A549 (cell line): ENCODE results near the gene EDIL3. TPM values are rescaled to one million over a fixed set of nuclear protein-coding genes. Genes with fewer than 3 reads are reported as not detected.

Experiments used
- ATAC-seq, 2 experiments: fragments of 200-7000 bp in 1 of 2; fragments of >200 bp in 1 of 2; cut with Nextera tagmentation in 1 of 2; cut with Tn5 transposase in 1 of 2; 3 replicates each; pipeline versions ENCODE4 v1.8.0 to v1.9.1; 2018 to 2020; ENCODE audit warnings: mild to moderate bottlenecking in 1 of 2, moderate library complexity in 1 of 2
- CTCF ChIA-PET: fragments of 300-600 bp; sonication (Branson Sonifier 250); formaldehyde crosslinking; extraction: SDS; loops from one replicate; lab custom pipeline; 2021; ENCODE audit warnings: antibody characterized with exemption, inconsistent platforms; lab: Yijun Ruan, JAX
- POLR2A ChIA-PET: fragments of 350-600 bp; formaldehyde crosslinking; extraction: SDS; loops from one replicate; lab custom pipeline; 2021; ENCODE audit warnings: antibody characterized with exemption, inconsistent platforms; lab: Yijun Ruan, JAX
- DNase-seq, 2 experiments: peaks; one replicate each; pipeline versions ENCODE4 v3.0.0 to v3.0.0-alpha.2; 2011 to 2016; ENCODE audit warnings: low read depth in 1 of 2, low spot score in 1 of 2
- FAIRE-seq: peaks from 2 replicates; lab custom pipeline; 2011; peaks lifted over from hg19 to GRCh38; lab: Jason Lieb, UNC
- H3K27ac ChIP-seq, 2 experiments: fragments of >200 bp; sonication (Bioruptor Twin); formaldehyde crosslinking; 3 replicates each; pipeline ENCODE4 v1.5.1; 2016 to 2017
- H3K4me1 ChIP-seq: fragments of >200 bp; sonication (Bioruptor Twin); formaldehyde crosslinking; 3 replicates; pipeline ENCODE4 v1.6.1; 2016
- H3K4me2 ChIP-seq: fragments of >200 bp; sonication (Bioruptor Twin); formaldehyde crosslinking; 3 replicates; pipeline ENCODE4 v1.6.1; 2016
- H3K4me3 ChIP-seq: fragments of >200 bp; sonication (Bioruptor Twin); formaldehyde crosslinking; 3 replicates; pipeline ENCODE4 v1.5.1; 2016
- H3K9me3 ChIP-seq: fragments of >200 bp; sonication (Bioruptor Twin); formaldehyde crosslinking; 3 replicates; pipeline ENCODE4 v1.6.1; 2016
- CBX8 ChIP-seq: fragments of 200-600 bp; sonication (generic); IDR thresholded peaks from 2 replicates; pipeline ENCODE4 v1.6.1; 2016
- CEBPB ChIP-seq, 2 experiments: fragments of >200 bp in 1 of 2; sonication (Bioruptor Twin) in 1 of 2; formaldehyde crosslinking in 1 of 2; IDR thresholded peaks; 2 replicates each; pipeline ENCODE4 v1.6.1; 2012 to 2016
- EP300 ChIP-seq, 2 experiments: fragments of >200 bp; sonication (Bioruptor Twin); formaldehyde crosslinking; IDR thresholded peaks; 2 replicates in 1 of 2; 3 replicates in 1 of 2; pipeline ENCODE4 v1.6.1; 2016 to 2017
- ESRRA ChIP-seq: fragments of 150-350 bp; IDR thresholded peaks from 2 replicates; pipeline ENCODE4 v1.6.1; 2014; ENCODE audit warnings: mild to moderate bottlenecking, low read length, borderline replicate concordance
- FOSB ChIP-seq: fragments of 250-450 bp; sonication (Bioruptor Pico); IDR thresholded peaks from 2 replicates; pipeline ENCODE4 v1.5.0; 2020; ENCODE audit warnings: mild to moderate bottlenecking, moderate library complexity
- FOSL2 ChIP-seq, 2 experiments: fragments of 450-650 bp in 1 of 2; fragments of >200 bp in 1 of 2; sonication (Bioruptor Twin) in 1 of 2; formaldehyde crosslinking; IDR thresholded peaks; 2 replicates each; pipeline versions ENCODE4 v1.5.0 to v1.6.1; 2016 to 2020; ENCODE audit warnings: mild to moderate bottlenecking in 1 of 2, moderate library complexity in 1 of 2
- HOXA7 ChIP-seq: fragments of 250-450 bp; sonication (Bioruptor Pico); IDR thresholded peaks from 2 replicates; pipeline ENCODE4 v1.5.0; 2020; ENCODE audit warnings: mild to moderate bottlenecking, moderate library complexity
- JUN ChIP-seq, 2 experiments: fragments of >200 bp; sonication (Bioruptor Twin); formaldehyde crosslinking; IDR thresholded peaks; 2 replicates in 1 of 2; 3 replicates in 1 of 2; pipeline ENCODE4 v1.6.1; 2016 to 2017
- KDM5A ChIP-seq: fragments of 200-600 bp; sonication (generic); IDR thresholded peaks from 2 replicates; pipeline ENCODE4 v1.6.1; 2016; ENCODE audit warnings: antibody characterized with exemption, mild to moderate bottlenecking
- MAX ChIP-seq: IDR thresholded peaks from 2 replicates; pipeline ENCODE4 v1.6.1; 2012
- MAZ ChIP-seq: fragments of 150-350 bp; IDR thresholded peaks from 2 replicates; pipeline ENCODE4 v1.6.1; 2014; ENCODE audit warnings: antibody characterized with exemption, low read depth, low read length, borderline replicate concordance
- MYC ChIP-seq: IDR thresholded peaks from 2 replicates; pipeline ENCODE4 v1.6.1; 2012; ENCODE audit warnings: mild to moderate bottlenecking, inconsistent platforms, low read length, improper control_type of control experiment, borderline replicate concordance
- RAD21 ChIP-seq, 2 experiments: fragments of >200 bp in 1 of 2; sonication (Bioruptor Twin) in 1 of 2; formaldehyde crosslinking in 1 of 2; IDR thresholded peaks in 1 of 2; conservative IDR thresholded peaks in 1 of 2; 2 replicates in 1 of 2; 3 replicates in 1 of 2; pipeline ENCODE4 v1.6.1; 2012 to 2018; ENCODE audit warnings: inconsistent platforms in 1 of 2
- RARB ChIP-seq: fragments of 250-450 bp; sonication (Bioruptor Pico); IDR thresholded peaks from 2 replicates; pipeline ENCODE4 v1.8.0; 2021; ENCODE audit warnings: mild to moderate bottlenecking, moderate library complexity
- RCOR1 ChIP-seq: fragments of 150-350 bp; IDR thresholded peaks from 2 replicates; pipeline ENCODE4 v1.6.1; 2014; ENCODE audit warnings: antibody characterized with exemption, low read length, low read depth
- RFX5 ChIP-seq: fragments of 450-650 bp; IDR thresholded peaks from 2 replicates; pipeline ENCODE4 v1.7.1; 2014; ENCODE audit warnings: antibody characterized with exemption, mild to moderate bottlenecking, moderate library complexity
- SMC3 ChIP-seq: fragments of >200 bp; sonication (Bioruptor Twin); formaldehyde crosslinking; IDR thresholded peaks from 3 replicates; pipeline ENCODE4 v1.6.1; 2018; ENCODE audit warnings: inconsistent platforms
- USF2 ChIP-seq: fragments of 450-650 bp; IDR thresholded peaks from 2 replicates; pipeline ENCODE4 v1.6.1; 2014; ENCODE audit warnings: antibody characterized with exemption
- ZC3H11A ChIP-seq: fragments of 450-650 bp; IDR thresholded peaks from 2 replicates; pipeline ENCODE4 v1.6.1; 2014; ENCODE audit warnings: antibody characterized with exemption, mild to moderate bottlenecking
- ZFP36 ChIP-seq: fragments of 450-650 bp; IDR thresholded peaks from 2 replicates; pipeline ENCODE4 v1.6.1; 2014; ENCODE audit warnings: borderline replicate concordance; ENCODE audit not compliant: partially characterized antibody
- ZNF302 ChIP-seq: fragments of 250-450 bp; sonication (Bioruptor Pico); IDR thresholded peaks from 2 replicates; pipeline ENCODE4 v1.9.0; 2021; ENCODE audit warnings: inconsistent platforms, mild to moderate bottlenecking, moderate library complexity
- WGBS: methylation state at CpG from one replicate; pipeline ENCODE4 v1.1.6; 2017; ENCODE audit errors: missing lambda C conversion rate; 5-methylcytosine and 5-hydroxymethylcytosine counted together
- polyA plus RNA-seq, 4 experiments: library from polyadenylated mRNA; depleted of rRNA in 3 of 4; stranded (reverse); fragments of >200 nt; fragmentation: RNase III in 1 of 4; extraction: RNeasy Plus Mini Kit Qiagen cat#74134 plus additional on column Dnase treatment in 1 of 4; gene quantifications; 2 replicates in 3 of 4; 3 replicates in 1 of 4; pipeline ENCODE4 v1.2.3, GENCODE V29; 2011 to 2017
- TF ChIP-seq, protein P1 (sequence below): fragments of 150-350 bp; IDR thresholded peaks from 2 replicates; pipeline ENCODE4 v1.6.1; 2014; ENCODE audit warnings: low read depth, mild to moderate bottlenecking, low read length
- TF ChIP-seq, protein P2 (sequence below): fragments of 200-600 bp; sonication (generic); IDR thresholded peaks from 2 replicates; pipeline ENCODE4 v1.6.1; 2016; ENCODE audit warnings: antibody characterized with exemption, mild to moderate bottlenecking, moderate library complexity

Gene EDIL3
- polyA plus RNA-seq, 2 of the 4 experiments (the other 2 are of a cell fraction), result 0.12 to 0.14 TPM

DNA sequence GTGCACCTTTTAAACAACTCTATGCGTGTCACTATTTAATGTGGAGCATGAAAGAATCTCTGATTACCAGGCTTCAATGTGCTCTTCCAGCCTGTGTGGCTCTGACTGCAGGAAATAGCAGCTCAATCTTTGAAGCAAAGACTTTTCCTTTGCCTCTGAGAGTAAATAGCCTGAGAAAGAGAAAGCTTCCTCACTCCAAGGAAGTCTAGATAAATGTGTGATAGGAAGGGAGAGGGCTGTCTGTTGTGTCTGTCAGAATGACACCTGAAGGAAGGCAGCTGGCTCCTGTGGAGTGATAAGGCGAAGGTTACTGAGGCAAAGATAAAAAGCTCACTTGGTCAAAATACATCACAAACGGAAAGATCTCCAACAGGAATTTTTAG lies 458.7 kb downstream of the EDIL3 start:
- H3K27ac ChIP-seq, result no peak overlapping the region
- CTCF ChIA-PET, result interaction anchor here (1.1 kb wide), 2 partner anchors 20 to 27 kb away, joined by 3 read pairs; no protein-coding TSS in a partner anchor
- no peak for FAIRE-seq
- POLR2A ChIA-PET, result no interaction called here
- ATAC-seq, result no peak
- 17% methylated on average over 3 of the region's 3 CpGs for WGBS
- no peak for DNase-seq
- no peak for TF ChIP-seq USF2
- TF ChIP-seq ZC3H11A, result no peak
- TF ChIP-seq ZNF302 (CRISPR knock-in tag), result no peak
- TF ChIP-seq RCOR1, result no peak
- TF ChIP-seq SMC3, result no peak
- TF ChIP-seq FOSL2 (IDR thresholded peaks at IDR 0.05), result no peak
- no peak for TF ChIP-seq FOSL2 (CRISPR knock-in tag; IDR thresholded peaks at IDR 0.05)
- no peaks in the 10 kb centered on the region for H3K9me3 ChIP-seq
- H3K4me3 ChIP-seq, result no peak overlapping the region
- H3K4me2 ChIP-seq, result no peak overlapping the region
- no peaks in the 10 kb centered on the region for H3K4me1 ChIP-seq

DNA sequence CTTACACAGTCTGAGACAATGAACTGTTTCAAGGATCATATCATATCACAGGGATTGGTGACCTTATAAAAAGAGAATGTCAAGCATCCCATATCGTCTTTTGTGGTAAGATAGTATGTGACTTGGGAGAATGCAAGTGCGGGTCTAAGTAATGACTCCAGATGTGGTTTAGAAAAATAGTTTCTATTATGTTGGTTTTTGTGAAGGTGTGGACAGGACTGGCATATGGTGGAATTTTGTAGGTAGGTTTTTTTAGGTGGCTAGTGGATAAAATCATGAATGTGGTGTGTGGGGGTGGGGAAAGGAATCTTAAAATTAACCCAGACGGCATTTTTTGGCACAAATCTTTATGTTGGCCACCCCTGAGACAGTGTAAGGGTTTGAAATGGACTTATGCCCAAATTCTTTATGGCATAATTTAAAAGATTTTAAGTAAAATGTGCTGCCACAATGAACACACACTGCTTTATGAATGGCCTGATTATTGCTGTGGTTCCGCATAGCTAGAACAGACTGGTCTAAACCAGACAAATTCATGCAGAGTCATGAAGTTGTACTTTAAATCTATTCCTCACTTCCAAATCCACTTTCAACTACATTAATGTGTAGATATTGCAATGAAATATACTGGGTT lies 459.2 kb downstream of the EDIL3 start:
- no peak overlapping the region for H3K4me2 ChIP-seq
- POLR2A ChIA-PET, result no interaction called here

More for the DNA sequence above, 459.2 kb downstream of the EDIL3 start:
- no peak for ATAC-seq
- TF ChIP-seq JUN (IDR thresholded peaks at IDR 0.05) (no peak), USF2 (no peak), HOXA7 (CRISPR knock-in tag) (no peak), CEBPB (IDR thresholded peaks at IDR 0.05) (no peak), CBX8 (no peak), RAD21 (conservative IDR thresholded peaks at IDR 0.05 in 1 of 2, IDR thresholded peaks at IDR 0.05 in 1 of 2) (no peak), ESRRA (no peak), EP300 (IDR thresholded peaks at IDR 0.05) (no peak), ZFP36 (no peak), MYC (no peak), FOSB (CRISPR knock-in tag) (no peak), SMC3 (no peak), KDM5A (no peak), RARB (no peak), MAZ (no peak), MAX (no peak), RFX5 (no peak)
- TF ChIP-seq, protein P1, sequence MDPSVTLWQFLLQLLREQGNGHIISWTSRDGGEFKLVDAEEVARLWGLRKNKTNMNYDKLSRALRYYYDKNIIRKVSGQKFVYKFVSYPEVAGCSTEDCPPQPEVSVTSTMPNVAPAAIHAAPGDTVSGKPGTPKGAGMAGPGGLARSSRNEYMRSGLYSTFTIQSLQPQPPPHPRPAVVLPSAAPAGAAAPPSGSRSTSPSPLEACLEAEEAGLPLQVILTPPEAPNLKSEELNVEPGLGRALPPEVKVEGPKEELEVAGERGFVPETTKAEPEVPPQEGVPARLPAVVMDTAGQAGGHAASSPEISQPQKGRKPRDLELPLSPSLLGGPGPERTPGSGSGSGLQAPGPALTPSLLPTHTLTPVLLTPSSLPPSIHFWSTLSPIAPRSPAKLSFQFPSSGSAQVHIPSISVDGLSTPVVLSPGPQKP, result no peak
- TF ChIP-seq, protein P2, sequence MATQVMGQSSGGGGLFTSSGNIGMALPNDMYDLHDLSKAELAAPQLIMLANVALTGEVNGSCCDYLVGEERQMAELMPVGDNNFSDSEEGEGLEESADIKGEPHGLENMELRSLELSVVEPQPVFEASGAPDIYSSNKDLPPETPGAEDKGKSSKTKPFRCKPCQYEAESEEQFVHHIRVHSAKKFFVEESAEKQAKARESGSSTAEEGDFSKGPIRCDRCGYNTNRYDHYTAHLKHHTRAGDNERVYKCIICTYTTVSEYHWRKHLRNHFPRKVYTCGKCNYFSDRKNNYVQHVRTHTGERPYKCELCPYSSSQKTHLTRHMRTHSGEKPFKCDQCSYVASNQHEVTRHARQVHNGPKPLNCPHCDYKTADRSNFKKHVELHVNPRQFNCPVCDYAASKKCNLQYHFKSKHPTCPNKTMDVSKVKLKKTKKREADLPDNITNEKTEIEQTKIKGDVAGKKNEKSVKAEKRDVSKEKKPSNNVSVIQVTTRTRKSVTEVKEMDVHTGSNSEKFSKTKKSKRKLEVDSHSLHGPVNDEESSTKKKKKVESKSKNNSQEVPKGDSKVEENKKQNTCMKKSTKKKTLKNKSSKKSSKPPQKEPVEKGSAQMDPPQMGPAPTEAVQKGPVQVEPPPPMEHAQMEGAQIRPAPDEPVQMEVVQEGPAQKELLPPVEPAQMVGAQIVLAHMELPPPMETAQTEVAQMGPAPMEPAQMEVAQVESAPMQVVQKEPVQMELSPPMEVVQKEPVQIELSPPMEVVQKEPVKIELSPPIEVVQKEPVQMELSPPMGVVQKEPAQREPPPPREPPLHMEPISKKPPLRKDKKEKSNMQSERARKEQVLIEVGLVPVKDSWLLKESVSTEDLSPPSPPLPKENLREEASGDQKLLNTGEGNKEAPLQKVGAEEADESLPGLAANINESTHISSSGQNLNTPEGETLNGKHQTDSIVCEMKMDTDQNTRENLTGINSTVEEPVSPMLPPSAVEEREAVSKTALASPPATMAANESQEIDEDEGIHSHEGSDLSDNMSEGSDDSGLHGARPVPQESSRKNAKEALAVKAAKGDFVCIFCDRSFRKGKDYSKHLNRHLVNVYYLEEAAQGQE, result no peak
- WGBS, result 28% methylated on average over 4 of the region's 4 CpGs
- Histone ChIP-seq H3K9me3 (no peaks in the 10 kb centered on the region), H3K4me3 (no peak overlapping the region), H3K27ac (no peak overlapping the region), H3K4me1 (no peaks in the 10 kb centered on the region)
- CTCF ChIA-PET, result interaction anchor here (1.1 kb wide), 1 partner anchor 26 kb away, joined by 3 read pairs; no protein-coding TSS in a partner anchor
- no peak for DNase-seq
- no peak for FAIRE-seq
